Measurements from ENCODE around the gene MFAP4.
A peak's percentile ranks its signal among the peaks of the same experiment; 100 is the strongest.

DNA sequence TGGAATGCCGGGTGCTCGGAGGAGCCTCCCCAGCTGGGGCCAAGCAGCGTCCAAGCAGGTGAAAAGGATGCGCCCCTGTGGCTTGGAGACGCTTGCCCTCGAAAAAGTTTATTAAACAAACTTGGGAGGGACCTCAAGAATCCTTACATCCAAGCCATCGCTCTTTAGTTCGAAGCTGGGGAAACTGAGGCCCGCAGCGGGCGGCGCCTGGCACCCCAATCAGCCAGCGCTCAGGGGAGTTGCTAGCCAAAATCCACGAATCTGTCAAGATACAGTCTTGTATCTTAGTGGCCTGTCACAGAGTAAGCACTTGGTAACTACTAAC lies 23.9 kb downstream of the MFAP4 start:
- TF ChIP-seq, protein P1, sequence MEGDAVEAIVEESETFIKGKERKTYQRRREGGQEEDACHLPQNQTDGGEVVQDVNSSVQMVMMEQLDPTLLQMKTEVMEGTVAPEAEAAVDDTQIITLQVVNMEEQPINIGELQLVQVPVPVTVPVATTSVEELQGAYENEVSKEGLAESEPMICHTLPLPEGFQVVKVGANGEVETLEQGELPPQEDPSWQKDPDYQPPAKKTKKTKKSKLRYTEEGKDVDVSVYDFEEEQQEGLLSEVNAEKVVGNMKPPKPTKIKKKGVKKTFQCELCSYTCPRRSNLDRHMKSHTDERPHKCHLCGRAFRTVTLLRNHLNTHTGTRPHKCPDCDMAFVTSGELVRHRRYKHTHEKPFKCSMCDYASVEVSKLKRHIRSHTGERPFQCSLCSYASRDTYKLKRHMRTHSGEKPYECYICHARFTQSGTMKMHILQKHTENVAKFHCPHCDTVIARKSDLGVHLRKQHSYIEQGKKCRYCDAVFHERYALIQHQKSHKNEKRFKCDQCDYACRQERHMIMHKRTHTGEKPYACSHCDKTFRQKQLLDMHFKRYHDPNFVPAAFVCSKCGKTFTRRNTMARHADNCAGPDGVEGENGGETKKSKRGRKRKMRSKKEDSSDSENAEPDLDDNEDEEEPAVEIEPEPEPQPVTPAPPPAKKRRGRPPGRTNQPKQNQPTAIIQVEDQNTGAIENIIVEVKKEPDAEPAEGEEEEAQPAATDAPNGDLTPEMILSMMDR (IDR thresholded peaks at IDR 0.05), result peak in 1 of 6 experiments; percentile 45
- no peak for TF ChIP-seq POLR2A (IDR thresholded peaks at IDR 0.05)
